T-helper 17 cell (primary cell): ENCODE data around the gene GPRIN3. TPM values are rescaled to one million over a fixed set of nuclear protein-coding genes. Genes with fewer than 3 reads are reported as not detected.
"Not testable (repeated sequence)": the region's sequence is repeated elsewhere in the genome, so short reads cannot be mapped to it uniquely, and the experiment has no call there.

ENCODE experiments used
- ATAC-seq: fragments of 150-1000 bp; cut with Tn5 transposase; 2 replicates; pipeline ENCODE4 v1.10.0; 2021; ENCODE audit warnings: mild to moderate bottlenecking, moderate library complexity
- DNase-seq, 3 donors: peaks; one replicate each; pipeline versions ENCODE4 v3.0.0 to v3.0.0-alpha.2; 2020 to 2021
- H3K9me3 ChIP-seq: one replicate; pipeline ENCODE4 v1.7.0; 2013; ENCODE audit warnings: low read length, mild to moderate bottlenecking; ENCODE audit not compliant: control insufficient read depth, poor library complexity, severe bottlenecking
- H3K27ac Mint-ChIP-seq: one replicate; pipeline ENCODE4 v1.8.0; 2022; ENCODE audit warnings: mild to moderate bottlenecking, moderate library complexity, mixed read lengths
- H3K27me3 Mint-ChIP-seq: one replicate; pipeline ENCODE4 v1.8.0; 2022; ENCODE audit warnings: mixed read lengths
- H3K36me3 Mint-ChIP-seq: one replicate; pipeline ENCODE4 v1.8.0; 2022; ENCODE audit warnings: low read depth, mixed read lengths
- H3K4me1 Mint-ChIP-seq: one replicate; pipeline ENCODE4 v1.8.0; 2022; ENCODE audit warnings: mild to moderate bottlenecking, mixed read lengths
- H3K4me3 Mint-ChIP-seq: one replicate; pipeline ENCODE4 v1.8.0; 2022; ENCODE audit warnings: mild to moderate bottlenecking, moderate library complexity, mixed read lengths
- total RNA-seq, 4 donors: library from RNA in 2 of 4; stranded (reverse) in 2 of 4; gene quantifications; one replicate each; pipeline ENCODE4 v1.2.3 and lab custom pipeline; 2022 to 2026

GPRIN3 gene
- total RNA-seq, 2 donors from 2014 or later = 88.5 to 89.7 TPM

DNA sequence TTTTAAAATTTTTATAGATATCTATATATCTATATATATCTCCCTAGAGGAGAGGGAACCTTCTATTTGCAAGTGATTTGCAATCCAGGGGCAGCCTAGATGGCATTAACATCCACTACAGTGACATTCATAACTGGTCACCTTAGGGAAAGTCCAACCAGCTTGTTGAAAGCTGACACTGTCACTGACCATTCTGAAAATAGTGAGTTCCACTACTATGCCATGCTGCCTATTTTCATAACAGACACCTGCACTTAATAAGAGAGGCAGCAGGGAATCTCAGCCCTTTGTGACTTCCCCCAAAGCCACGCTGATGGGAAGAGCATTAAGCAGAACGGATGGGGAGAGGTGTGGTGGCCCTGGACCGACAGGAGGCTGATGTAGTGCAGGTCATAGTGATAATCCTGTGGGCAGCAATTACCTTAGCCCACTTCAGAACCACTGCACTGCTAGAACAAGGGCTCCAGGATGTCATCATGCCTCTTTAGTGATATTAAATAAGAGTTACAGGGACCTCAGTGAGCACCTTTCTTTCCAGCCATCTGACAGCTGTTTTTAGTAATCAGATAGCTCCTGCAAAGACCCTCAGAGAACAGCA, 51.3 kb downstream of the GPRIN3 start:
- Mint-ChIP-seq H3K27ac (peak overlapping the region; percentile 98), H3K27me3 (no peaks in the 10 kb centered on the region), H3K4me1 (peaks cover 80% of the 10 kb centered on the region), H3K36me3 (peaks cover 3% of the 10 kb centered on the region), H3K4me3 (peak overlapping the region; percentile 60)
- H3K9me3 ChIP-seq = no peaks in the 10 kb centered on the region
- DNase-seq (no peak), ATAC-seq (peak; percentile 24)

DNA sequence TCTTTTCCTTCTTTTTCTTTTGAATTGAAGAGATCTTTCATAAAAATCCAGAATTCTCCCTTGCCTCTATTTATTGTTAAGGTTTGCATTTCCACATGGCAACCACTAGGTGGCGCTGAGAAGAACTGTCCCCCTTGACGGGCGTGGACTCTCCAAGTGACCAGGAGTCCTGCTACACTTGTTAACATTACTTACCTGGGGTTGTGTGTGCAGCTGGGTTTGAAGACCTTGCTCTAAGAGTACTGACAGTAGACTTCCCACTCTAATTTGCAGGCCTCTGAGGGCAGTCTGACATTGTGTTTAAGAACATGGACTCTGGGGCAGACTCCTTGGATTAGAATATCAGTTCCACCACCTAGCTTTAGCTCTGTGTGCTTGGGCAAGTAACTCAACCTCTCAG, 52.8 kb downstream of the GPRIN3 start:
- Mint-ChIP-seq H3K4me3 (peak overlapping the region; percentile 0), H3K27ac (peak overlapping the region; percentile 98), H3K4me1 (peaks cover 70% of the 10 kb centered on the region), H3K27me3 (no peaks in the 10 kb centered on the region), H3K36me3 (peaks cover 3% of the 10 kb centered on the region)
- no peaks in the 10 kb centered on the region for H3K9me3 ChIP-seq
- ATAC-seq = peak; percentile 59
- peak; percentile 18 to 37 (median 22) for DNase-seq

DNA sequence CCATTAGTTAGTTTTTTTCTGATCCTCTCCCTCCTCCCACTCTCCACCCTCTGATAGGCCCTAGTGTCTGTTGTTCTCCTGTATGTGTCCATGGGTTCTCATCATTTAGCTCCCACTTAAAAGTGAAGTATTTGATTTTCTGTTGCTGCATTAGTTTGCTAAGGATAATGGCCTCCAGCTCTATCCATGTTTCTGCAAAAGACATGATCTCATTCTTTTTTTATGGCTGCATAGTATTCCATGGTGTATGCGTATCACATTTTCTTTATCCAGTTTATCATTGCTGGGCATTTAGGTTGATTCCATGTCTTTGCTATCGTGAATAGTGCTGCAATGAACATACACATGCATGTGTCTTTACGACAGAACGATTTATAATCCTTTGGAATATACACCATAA, 53.3 kb downstream of the GPRIN3 start:
- Mint-ChIP-seq H3K27ac (peak overlapping the region; percentile 98), H3K4me3 (peak overlapping the region; percentile 0), H3K4me1 (peaks cover 68% of the 10 kb centered on the region)
- H3K9me3 ChIP-seq, H3K36me3 Mint-ChIP-seq, H3K27me3 Mint-ChIP-seq, DNase-seq, ATAC-seq: not testable (repeated sequence)

DNA sequence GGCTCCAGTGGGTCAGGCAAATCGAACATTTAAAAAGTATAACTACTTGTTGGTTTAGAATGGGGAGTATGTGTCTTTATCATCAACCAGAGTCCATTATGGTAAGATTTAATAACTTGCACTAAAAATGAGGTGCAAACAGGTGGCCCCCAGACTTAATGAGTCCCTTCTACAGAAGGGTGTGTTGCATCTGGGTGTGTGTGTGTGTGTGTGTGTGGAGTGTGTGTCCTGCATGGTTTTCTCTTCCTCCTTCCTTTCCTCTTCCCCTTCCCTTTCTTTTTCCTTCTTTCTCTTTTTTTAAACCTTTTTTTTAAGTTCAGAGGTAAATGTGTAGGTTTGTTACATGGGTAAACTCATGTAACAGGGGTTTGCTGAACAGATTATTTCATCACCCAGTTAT, 53.7 kb downstream of the GPRIN3 start:
- DNase-seq (no peak), ATAC-seq (no peak)
- Mint-ChIP-seq H3K36me3 (peaks cover 3% of the 10 kb centered on the region), H3K4me1 (peaks cover 70% of the 10 kb centered on the region), H3K4me3 (peak overlapping the region; percentile 28), H3K27me3 (no peaks in the 10 kb centered on the region), H3K27ac (peak overlapping the region; percentile 98)
- no peaks in the 10 kb centered on the region for H3K9me3 ChIP-seq

GRCh38 chr4:89253311-89253710, 54.3 kb downstream of the GPRIN3 start:
- H3K9me3 ChIP-seq = no peaks in the 10 kb centered on the region
- Mint-ChIP-seq H3K4me3 (no peak overlapping the region), H3K4me1 (peaks cover 67% of the 10 kb centered on the region), H3K27me3 (no peaks in the 10 kb centered on the region), H3K27ac (peak overlapping the region; percentile 98), H3K36me3 (peaks cover 3% of the 10 kb centered on the region)
- DNase-seq (no peak), ATAC-seq (no peak)

DNA sequence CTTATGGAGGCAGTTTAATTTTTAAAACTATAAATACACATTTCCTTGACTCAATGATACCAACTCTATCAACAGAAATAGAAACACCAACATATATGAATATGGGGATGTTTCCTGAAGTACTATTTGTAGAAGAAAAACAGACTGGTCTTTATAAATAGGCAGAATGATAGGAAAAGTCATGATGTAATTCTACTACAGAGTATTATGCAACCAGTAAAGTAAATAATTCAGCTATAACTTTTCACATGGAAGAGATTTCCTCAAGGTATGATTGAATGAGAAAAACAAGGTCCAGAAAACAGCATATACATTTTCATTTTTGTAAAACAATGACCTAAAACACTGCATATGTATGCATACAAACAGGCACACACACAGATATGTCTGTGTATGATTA, 56.2 kb downstream of the GPRIN3 start:
- ATAC-seq (no peak), DNase-seq (no peak)
- H3K9me3 ChIP-seq = no peaks in the 10 kb centered on the region
- no peak overlapping the region for H3K4me3 Mint-ChIP-seq
- H3K36me3 Mint-ChIP-seq = peaks cover 7% of the 10 kb centered on the region
- no peaks in the 10 kb centered on the region for H3K27me3 Mint-ChIP-seq
- peak overlapping the region; percentile 98 for H3K27ac Mint-ChIP-seq
- peaks cover 55% of the 10 kb centered on the region for H3K4me1 Mint-ChIP-seq

DNA sequence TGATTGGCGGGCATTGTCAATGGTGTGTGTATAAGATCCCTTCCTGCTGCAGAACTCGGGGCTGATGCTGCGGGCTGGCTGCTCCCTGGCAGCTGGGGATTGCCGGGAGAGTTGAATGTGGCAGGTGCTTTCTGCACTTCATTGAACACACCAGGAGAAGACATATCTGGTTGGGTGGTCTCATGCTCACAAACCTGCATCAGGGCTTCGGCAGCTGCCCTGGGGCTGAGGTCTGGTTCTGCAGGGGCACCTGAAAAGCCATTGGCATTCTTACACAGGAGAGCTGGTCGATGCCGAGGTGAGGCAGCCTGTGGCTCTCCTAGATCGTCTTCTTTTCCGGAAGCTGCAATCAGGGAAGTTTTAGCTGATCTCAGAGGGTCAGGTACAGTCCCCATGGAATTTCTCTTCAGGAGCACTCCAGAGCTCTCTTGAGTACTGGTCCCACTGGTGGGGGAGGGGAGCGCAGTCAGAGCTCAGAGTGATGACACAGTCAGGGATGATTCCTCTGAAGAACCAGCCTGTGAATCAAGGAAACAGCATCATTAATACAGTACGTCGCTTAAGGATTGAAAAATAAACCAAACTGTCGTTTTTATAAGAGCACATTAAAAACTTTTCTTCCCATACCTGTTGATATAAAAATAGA, 57.8 kb downstream of the GPRIN3 start:
- DNase-seq (no peak), ATAC-seq (no peak)
- peaks cover 49% of the 10 kb centered on the region for H3K4me1 Mint-ChIP-seq
- H3K36me3 Mint-ChIP-seq = peaks cover 7% of the 10 kb centered on the region
- H3K4me3 Mint-ChIP-seq = no peak overlapping the region
- no peaks in the 10 kb centered on the region for H3K27me3 Mint-ChIP-seq
- no peaks in the 10 kb centered on the region for H3K9me3 ChIP-seq
- peak overlapping the region; percentile 98 for H3K27ac Mint-ChIP-seq

DNA sequence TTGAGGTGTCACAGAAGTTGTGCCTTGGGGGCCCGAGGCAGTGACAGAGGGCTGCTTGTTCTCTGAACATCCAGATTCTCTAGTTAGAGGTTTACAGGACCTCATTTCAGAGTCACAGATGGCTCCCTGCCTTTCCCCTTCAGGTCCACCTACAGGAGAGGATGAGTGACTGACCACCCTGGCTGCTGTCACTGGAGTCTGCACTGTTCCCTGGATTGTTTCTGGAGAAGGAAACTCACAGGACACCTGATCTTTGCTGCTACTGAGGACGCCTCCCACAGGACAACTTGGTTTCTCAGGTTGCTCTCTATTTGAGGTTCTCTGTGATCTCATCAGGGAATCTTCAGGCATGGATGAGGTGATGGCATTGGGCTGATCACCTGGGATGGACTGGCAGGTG, 58.3 kb downstream of the GPRIN3 start:
- DNase-seq (no peak), ATAC-seq (no peak)
- no peaks in the 10 kb centered on the region for H3K9me3 ChIP-seq
- Mint-ChIP-seq H3K4me1 (peaks cover 49% of the 10 kb centered on the region), H3K36me3 (peaks cover 7% of the 10 kb centered on the region), H3K27me3 (no peaks in the 10 kb centered on the region), H3K27ac (peak overlapping the region; percentile 98), H3K4me3 (no peak overlapping the region)

- peaks cover 44% of the 10 kb centered on the region for H3K4me1 Mint-ChIP-seq
- no peaks in the 10 kb centered on the region for H3K27me3 Mint-ChIP-seq
- peaks cover 7% of the 10 kb centered on the region for H3K36me3 Mint-ChIP-seq
- no peak overlapping the region for H3K4me3 Mint-ChIP-seq
- no peaks in the 10 kb centered on the region for H3K9me3 ChIP-seq
- H3K27ac Mint-ChIP-seq = peak overlapping the region; percentile 98
- DNase-seq (no peak), ATAC-seq (no peak)
Observed at GRCh38 chr4:89248879-89249281, 58.7 kb downstream of the GPRIN3 start.

- no peaks in the 10 kb centered on the region for H3K9me3 ChIP-seq
- ATAC-seq (no peak), DNase-seq (no peak)
- Mint-ChIP-seq H3K27ac (peak overlapping the region; percentile 98), H3K27me3 (no peaks in the 10 kb centered on the region), H3K36me3 (peaks cover 7% of the 10 kb centered on the region), H3K4me1 (peaks cover 45% of the 10 kb centered on the region), H3K4me3 (no peak overlapping the region)
Observed at GRCh38 chr4:89247951-89248350, 59.6 kb downstream of the GPRIN3 start.

DNA sequence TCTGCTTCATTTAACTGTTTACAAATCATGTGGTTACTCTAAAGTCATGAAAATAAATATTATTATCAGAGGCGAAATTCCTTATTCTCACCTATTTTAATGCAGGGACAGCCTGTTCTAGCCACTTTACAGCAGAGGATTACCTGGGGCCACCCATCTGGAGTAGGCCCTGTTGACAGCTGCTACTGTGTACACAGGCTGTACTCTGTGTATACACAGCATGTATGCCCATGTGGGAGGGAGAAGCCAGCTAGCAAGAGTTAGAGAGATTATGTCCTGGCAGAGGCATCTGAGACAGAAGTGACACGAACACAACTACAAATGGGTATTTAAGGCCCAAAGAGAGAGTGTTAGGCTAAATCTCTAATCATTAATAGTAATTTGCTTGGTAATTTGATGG, 62.1 kb downstream of the GPRIN3 start:
- H3K9me3 ChIP-seq = no peaks in the 10 kb centered on the region
- Mint-ChIP-seq H3K4me3 (no peak overlapping the region), H3K36me3 (peaks cover 4% of the 10 kb centered on the region), H3K27me3 (no peaks in the 10 kb centered on the region), H3K27ac (peak overlapping the region; percentile 98), H3K4me1 (peaks cover 37% of the 10 kb centered on the region)
- DNase-seq (no peak), ATAC-seq (no peak)

GRCh38 chr4:89243733-89244252, 63.8 kb downstream of the GPRIN3 start:
- Mint-ChIP-seq H3K27ac (peak overlapping the region; percentile 98), H3K4me1 (peaks cover 28% of the 10 kb centered on the region), H3K4me3 (peak overlapping the region; percentile 77), H3K27me3 (no peaks in the 10 kb centered on the region), H3K36me3 (peaks cover 4% of the 10 kb centered on the region)
- H3K9me3 ChIP-seq = no peaks in the 10 kb centered on the region
- no peak for DNase-seq
- ATAC-seq = no peak

DNA sequence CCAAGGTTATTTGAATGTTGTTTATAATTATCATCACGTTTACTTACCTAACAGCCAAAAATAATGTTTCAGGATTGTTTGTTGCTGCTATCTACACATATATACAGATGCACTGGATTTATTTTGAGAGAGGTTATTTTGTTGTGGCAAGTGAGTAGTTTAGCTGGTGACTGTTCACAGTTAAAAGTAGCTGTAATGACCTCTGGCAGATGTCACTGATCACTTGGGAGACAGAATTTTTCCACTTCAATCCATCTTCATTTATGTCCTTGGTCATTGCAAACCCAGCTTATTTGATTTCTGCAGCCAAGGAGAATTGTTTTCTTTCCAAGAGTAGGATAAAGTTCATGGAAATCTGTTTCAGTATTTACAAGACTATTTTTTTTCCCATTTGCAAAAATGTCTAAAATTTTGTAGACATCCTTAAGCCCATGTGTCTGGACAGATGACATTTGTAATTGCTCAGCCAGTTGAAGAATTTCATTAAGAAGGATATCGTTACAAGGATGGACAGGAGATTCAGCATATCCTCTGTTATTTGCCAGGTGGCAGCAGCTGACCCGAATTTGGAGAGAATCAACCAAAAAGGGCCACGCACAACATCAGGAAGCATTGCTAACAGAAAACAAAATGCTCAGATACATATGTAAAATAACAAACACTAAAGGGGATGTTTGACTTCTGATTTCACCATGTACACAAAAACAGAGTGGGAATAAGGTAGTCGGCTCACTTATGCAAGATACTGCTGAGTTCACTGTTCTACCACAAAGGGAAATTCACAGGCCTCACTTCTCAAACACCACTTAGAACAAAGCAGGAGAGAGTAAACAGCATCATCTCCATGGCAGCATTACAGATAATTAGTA, 64.5 kb downstream of the GPRIN3 start:
- H3K4me1 Mint-ChIP-seq = peaks cover 26% of the 10 kb centered on the region
- ATAC-seq = peak; percentile 96
- peak in 1 of 3 donors; percentile 19 for DNase-seq
- no peaks in the 10 kb centered on the region for H3K9me3 ChIP-seq
- H3K4me3 Mint-ChIP-seq = peak overlapping the region; percentile 77
- no peaks in the 10 kb centered on the region for H3K27me3 Mint-ChIP-seq
- peaks cover 3% of the 10 kb centered on the region for H3K36me3 Mint-ChIP-seq
- peak overlapping the region; percentile 98 for H3K27ac Mint-ChIP-seq
